Adrenal gland (tissue), 5 donors: ENCODE results near the gene RUVBL2.

Source experiments
- CTCF ChIP-seq, 6 experiments: fragments of 450-650 bp in 4 of 6; fragments of 200-600 bp in 2 of 6; sonication (generic) in 1 of 6; IDR thresholded peaks; 1 replicate in 5 of 6; 2 replicates in 1 of 6; pipeline versions ENCODE4 v1.5.1 to v1.8.0; 2016 to 2021; ENCODE audit warnings: antibody characterized with exemption in 6 of 6, mild to moderate bottlenecking in 2 of 6, moderate library complexity in 1 of 6
- POLR2A ChIP-seq, 2 donors: fragments of 450-650 bp; IDR thresholded peaks; one replicate each; pipeline ENCODE4 v1.6.1; 2017; ENCODE audit warnings: antibody characterized with exemption in 2 of 2, mild to moderate bottlenecking in 2 of 2, moderate library complexity in 1 of 2
- donor health status: DM: no; HTN: no; CAD: no.

DNA sequence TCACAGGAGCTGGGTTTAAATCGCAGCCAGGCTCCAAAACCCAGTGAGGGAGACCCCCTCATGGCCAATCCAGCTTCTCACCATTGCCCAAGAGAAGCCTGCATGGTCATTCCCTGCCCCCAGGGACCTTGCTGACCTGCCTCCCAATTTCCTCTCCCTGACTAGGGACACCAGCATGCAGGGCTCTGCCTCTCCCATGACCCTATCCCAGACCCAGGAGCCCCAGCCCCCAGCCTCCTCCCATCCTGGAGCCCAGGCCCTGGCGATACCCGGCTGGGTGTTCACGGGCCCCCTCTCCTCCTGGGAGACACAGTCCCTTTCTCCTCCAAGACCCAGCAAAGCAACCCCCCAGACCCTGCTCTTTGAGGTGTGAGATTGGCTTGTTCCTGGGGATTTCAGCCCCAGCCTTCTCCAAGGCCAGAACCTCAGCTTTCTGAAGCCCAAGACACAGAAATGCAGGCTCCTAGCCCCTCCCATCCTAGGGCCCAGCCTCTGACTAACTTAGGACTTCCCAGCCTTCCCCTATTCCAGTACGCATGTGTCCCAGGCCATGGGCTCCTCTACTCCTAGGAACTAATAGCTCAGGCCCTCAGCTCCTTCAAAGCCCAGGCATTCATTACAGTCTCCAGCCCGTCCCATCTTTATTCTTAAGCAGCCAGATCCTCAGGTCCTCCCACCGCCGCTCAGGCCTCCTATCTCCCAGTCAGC, 1.7 kb upstream of the RUVBL2 start:
- TF ChIP-seq CTCF (IDR thresholded peaks at IDR 0.05) (no peak), POLR2A (IDR thresholded peaks at IDR 0.05) (peak in 1 of 2 donors; percentile 83)
